Frontal cortex (tissue), 4 donors: ENCODE measurements around the gene PRRC2B. TPM values are rescaled to one million over a fixed set of nuclear protein-coding genes. Genes with fewer than 3 reads are reported as not detected.
"Not testable (repeated sequence)": the region's sequence is repeated elsewhere in the genome, so short reads cannot be mapped to it uniquely, and the experiment has no call there.

Experiments used
- DNase-seq, 2 donors: peaks; one replicate each; pipeline ENCODE4 v3.0.0; 2012; ENCODE audit warnings: low spot score in 2 of 2
- FAIRE-seq: peaks from 2 replicates; lab custom pipeline; 2012; peaks lifted over from hg19 to GRCh38; lab: Jason Lieb, UNC
- total RNA-seq: library from RNA; depleted of rRNA; stranded (reverse); fragments of >200 nt; gene quantifications from one replicate; pipeline ENCODE4 v1.2.3, GENCODE V29; 2014
- donor health status: control.
- donor health status: control.
- donor health status: control.

The PRRC2B gene
- 117 TPM for total RNA-seq

DNA sequence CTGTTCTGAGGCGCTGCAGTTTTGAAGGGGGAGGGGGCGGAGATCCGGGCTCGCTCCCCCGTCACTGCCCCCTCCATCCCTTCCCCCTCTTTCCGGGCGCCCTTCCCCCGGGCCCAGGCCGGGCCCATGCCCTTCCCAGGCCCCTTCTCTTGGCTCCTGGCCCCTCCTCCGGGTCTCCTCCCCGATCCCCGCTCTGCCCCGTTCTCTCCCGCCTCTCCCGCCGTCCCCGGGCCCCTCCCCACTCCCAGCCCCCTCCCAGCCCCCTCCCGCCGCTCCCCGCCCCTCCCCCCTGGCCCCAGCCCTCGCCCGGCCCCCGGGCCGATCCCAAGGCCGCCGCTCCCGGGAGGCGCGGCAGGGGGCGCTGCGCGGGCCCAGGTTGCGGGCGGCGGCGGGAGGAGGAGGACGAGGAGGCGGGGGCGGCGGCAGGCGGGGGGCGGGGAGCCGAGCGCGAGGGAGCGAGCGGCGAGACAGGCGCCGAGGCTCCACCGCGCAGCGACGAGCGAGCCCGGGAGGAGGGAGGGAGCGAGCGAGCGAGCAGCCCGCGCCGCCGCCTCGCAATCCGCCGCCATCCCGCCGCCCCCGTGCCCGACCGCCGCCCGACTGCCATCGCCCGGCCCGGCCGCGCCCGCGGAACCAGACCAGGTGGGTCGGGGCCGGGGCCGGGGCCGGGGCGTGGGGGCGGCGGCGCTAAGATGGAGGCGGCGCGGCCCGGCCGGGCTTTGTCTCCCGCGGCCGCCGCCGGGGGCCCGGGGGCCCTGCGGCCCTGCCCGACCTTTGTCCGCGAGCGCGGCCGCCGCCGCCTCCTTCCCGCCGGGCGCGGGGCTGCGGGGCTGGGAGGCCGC is at the start of gene PRRC2B:
TSS of gene PRRC2B (plus strand) at position 465 of the 842 bp plus-strand sequence. CDS start 36,059 bp downstream, outside the sequence.
- no peak for FAIRE-seq

DNA sequence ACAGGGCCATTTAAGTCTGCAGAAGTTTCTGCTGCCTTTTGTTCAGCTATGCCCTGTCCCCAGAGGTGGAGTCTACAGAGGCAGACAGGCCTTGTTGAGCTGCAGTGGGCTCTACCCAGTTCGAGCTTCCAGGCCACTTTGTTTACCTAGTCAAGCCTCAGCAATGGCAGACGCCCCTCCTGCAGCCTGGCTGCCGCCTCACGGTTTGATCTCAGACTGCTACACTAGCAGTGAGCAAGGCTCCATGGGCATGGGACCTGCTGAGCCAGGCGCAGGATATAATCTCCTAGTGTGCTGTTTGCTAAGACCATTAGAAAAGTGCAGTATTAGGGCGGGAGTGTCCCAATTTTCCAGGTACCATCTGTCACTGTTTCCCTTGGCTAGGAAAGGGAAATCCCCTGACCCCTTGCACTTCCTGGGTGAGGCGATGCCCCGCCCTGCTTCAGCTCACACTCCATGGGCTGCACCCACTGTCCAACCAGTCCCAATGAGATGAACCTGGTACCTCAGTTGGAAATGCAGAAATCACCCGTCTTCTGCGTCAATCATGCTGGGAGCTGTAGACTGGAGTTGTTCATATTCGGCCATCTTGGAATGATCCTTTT is 48.9 kb upstream of the PRRC2B start:
- FAIRE-seq, DNase-seq: not testable (repeated sequence)

More for the DNA sequence above, at the start of gene PRRC2B:
- DNase-seq = peak; percentile 96 to 97

- DNase-seq = no peak
- no peak for FAIRE-seq
Measured at GRCh38 chr9:131346559-131346958, 47.3 kb upstream of the PRRC2B start.

- FAIRE-seq = no peak
- DNase-seq = no peak
Measured at GRCh38 chr9:131347376-131348020, 46.4 kb upstream of the PRRC2B start.

GRCh38 chr9:131348631-131349521 is 45.0 kb upstream of the PRRC2B start:
- no peak for DNase-seq
- FAIRE-seq = no peak

DNA sequence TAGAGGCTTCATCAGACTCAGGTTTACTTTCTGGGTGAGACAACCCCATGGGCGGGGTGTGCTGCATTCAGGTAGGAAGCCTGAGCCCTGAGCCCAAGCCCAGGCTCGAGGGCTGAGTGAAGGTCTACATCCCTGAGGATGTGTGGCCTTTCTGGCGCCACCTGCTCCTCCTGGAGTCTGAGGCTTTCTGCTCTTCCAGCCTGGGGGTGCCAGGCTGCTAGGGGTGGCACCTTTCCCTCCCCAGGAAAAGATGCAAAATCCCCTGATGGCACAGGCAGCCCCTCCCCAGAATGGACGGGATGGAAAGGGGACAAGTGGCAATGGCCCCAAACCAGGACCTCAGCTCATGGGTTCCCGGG is 44.4 kb upstream of the PRRC2B start:
- no peak for FAIRE-seq
- DNase-seq = no peak

GRCh38 chr9:131349881-131350563 is 43.9 kb upstream of the PRRC2B start:
- DNase-seq (peak in 1 of 2 donors; percentile 86), FAIRE-seq (no peak)

- DNase-seq, FAIRE-seq: not testable (repeated sequence)
Measured at GRCh38 chr9:131356479-131356878, 37.4 kb upstream of the PRRC2B start.

DNA sequence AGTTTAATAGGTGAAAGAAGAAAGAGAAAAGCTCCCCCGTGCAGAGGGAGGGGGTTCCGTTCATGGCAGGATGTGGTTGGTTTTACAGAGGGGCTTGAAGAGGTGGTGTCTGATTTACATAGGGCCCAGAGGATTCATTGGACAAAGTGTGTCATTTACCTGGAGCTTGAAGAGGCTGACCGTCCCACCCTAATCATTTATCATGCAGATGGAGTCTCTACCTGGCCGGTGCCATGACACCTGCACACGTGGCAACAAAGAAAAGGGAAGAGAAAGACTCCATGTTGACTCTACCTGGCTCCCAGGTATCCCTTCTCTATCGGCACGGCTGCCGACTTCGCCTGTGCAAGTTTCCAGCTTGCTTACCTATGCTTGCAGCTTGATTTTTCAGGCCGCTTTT is 35.3 kb upstream of the PRRC2B start:
- DNase-seq = no peak
- no peak for FAIRE-seq

DNA sequence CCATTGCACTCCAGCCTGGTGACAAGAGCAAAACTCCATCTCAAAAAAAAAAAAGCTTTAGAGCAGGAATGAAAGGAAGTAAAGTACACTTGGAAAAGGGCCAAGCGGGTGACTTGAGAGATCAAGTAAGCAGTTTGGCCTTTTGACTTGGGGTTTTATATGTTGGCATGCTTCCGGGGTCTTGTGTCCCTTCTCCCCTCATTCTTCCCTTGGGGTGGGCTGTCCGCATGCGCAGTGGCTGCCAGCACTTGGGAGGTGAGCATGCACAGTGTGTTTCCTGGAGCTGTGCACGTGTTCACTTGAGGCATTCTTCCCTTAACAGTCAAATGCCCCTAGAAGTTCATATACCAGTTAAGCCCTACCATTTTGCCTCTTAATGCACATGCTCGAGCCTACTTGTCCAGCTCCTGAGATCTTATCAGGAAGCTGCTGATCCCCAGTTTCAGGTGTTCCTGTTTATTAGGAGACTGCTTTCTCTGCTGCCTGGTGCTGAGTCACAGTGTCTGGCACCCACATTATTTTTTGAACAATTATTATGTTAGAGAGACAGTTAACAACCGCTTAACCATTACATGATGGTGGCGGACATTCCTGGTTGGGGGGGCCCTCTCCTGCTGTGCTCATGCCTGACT is 32.6 kb upstream of the PRRC2B start:
- DNase-seq = no peak

GRCh38 chr9:131365546-131365945 is 28.3 kb upstream of the PRRC2B start:
- FAIRE-seq (no peak), DNase-seq (no peak)

More for the DNA sequence above, 32.6 kb upstream of the PRRC2B start:
- FAIRE-seq = no peak

DNA sequence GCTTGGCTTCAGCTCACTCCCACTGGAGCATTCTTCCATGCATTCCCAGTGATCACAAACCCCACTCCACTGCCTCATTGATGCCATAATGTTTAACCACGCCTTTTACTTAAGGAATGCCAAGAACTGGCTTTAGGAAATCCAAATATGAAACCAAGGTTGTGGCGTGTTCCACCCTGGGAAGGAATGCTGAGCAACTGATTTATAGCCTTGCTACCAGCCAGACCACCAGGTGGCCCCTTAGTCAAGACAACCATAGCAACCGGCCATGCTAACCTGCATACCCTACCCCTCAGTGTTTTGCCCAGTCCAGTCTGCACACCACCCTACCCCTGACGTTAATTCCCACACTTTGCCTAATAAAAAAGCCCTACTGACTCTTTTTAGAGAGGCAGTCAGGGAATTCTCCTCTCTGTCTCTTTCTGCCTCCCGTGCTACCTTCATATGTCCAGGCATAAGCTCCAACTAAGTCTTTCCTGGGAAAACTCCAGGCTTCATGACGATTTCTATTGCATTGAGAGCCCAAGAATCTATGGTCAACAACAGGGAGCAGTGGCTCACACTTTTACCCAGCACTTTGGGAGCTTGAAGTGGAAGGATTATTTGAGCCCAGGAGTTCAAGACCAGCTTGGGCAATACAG is 27.0 kb upstream of the PRRC2B start:
- DNase-seq (no peak), FAIRE-seq (no peak)

DNA sequence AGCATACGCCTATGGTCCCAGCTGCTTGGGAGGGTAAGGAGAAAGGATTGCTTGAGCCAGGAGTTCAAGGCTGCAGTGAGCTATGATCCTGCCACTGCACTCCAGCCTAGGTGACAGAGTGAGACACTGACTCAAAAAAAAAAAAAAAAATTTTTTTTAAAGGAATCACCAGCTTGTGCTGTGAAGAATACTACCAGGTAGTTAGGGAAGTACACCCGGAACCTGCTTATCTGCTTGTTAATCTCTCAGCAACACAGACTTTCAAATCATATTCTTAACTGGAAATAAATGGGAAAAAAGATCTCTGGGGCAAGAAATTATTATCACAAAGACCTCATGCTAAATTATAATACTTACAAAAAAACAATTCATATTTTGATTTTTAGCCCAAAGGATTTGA is 26.4 kb upstream of the PRRC2B start:
- FAIRE-seq (no peak), DNase-seq (no peak)

GRCh38 chr9:131370638-131371037 is 23.2 kb upstream of the PRRC2B start:
- no peak for FAIRE-seq
- no peak for DNase-seq

- FAIRE-seq, DNase-seq: not testable (repeated sequence)
Measured at GRCh38 chr9:131372599-131372973, 21.3 kb upstream of the PRRC2B start.

GRCh38 chr9:131374638-131375037 is 19.2 kb upstream of the PRRC2B start:
- not testable (repeated sequence) for DNase-seq, FAIRE-seq

DNA sequence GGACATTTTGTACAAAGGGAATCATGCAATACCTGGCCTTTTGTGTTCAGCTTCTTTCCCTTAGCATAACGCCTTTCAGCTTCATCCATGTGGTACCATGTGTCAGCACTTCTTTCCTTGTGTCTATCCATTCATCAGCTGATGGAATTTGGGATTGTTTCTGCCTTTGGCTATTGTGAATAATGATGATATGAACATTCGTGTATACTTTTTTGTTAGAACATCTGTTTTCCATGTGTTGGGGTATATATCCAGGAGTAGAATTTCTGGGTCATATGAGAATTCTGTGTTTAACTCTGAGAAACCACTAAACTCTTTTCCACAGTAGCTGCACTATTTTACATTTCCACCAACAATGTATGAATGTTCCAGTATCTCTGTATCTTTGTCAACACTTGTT is 14.8 kb upstream of the PRRC2B start:
- DNase-seq (no peak), FAIRE-seq (no peak)
